NCI-H460 (cell line): Measurements from ENCODE around the gene IFT57. TPM values are rescaled to one million over a fixed set of nuclear protein-coding genes. Genes with fewer than 3 reads are reported as not detected.
"Not testable (repeated sequence)": the region's sequence is repeated elsewhere in the genome, so short reads cannot be mapped to it uniquely, and the experiment has no call there.

ENCODE experiments used
- DNase-seq: peaks from one replicate; pipeline ENCODE4 v3.0.0-alpha.2; 2016; ENCODE audit warnings: low read depth; ENCODE audit errors: extremely low read depth
- polyA plus RNA-seq: library from polyadenylated mRNA; depleted of rRNA; stranded (reverse); fragments of >200 nt; gene quantifications from 2 replicates; pipeline ENCODE4 v1.2.3, GENCODE V29; 2014; cell fraction: nucleus; rRNA removed
- total RNA-seq: library from RNA; depleted of rRNA; stranded (reverse); fragments of >200 nt; shearing (Covaris generic); gene quantifications from 2 replicates; pipeline ENCODE4 v1.2.3, GENCODE V29; 2014; rRNA removed

The IFT57 gene
- total RNA-seq = 35.4 and 44.4 TPM in 2 replicates
- polyA plus RNA-seq = 12.1 and 16.5 TPM in 2 replicates

GRCh38 chr3:108221911-108222852, at the start of gene IFT57:
Gene IFT57 (minus strand): TSS chr3:108222424. CDS start chr3:108222322, 102 bp downstream.
- DNase-seq = peak; percentile 90

GRCh38 chr3:108271626-108272025, 49.4 kb upstream of the IFT57 start:
- DNase-seq = no peak

- not testable (repeated sequence) for DNase-seq
These were observed 46.0 kb upstream of the IFT57 start for GRCh38 chr3:108268235-108268634.

GRCh38 chr3:108264534-108265298, 42.5 kb upstream of the IFT57 start:
- not testable (repeated sequence) for DNase-seq

- no peak for DNase-seq
These were observed 32.9 kb upstream of the IFT57 start for GRCh38 chr3:108255131-108255530.

- DNase-seq = no peak
These were observed 29.6 kb upstream of the IFT57 start for GRCh38 chr3:108251844-108252243.

- no peak for DNase-seq
These were observed 29.0 kb upstream of the IFT57 start for GRCh38 chr3:108251265-108251664.

GRCh38 chr3:108250626-108251025, 28.4 kb upstream of the IFT57 start:
- DNase-seq = no peak

GRCh38 chr3:108243243-108243642, 21.0 kb upstream of the IFT57 start:
- DNase-seq = no peak

- no peak for DNase-seq
These were observed 20.6 kb upstream of the IFT57 start for GRCh38 chr3:108242776-108243175.

- DNase-seq = no peak
These were observed 19.5 kb upstream of the IFT57 start for GRCh38 chr3:108241721-108242120.

- DNase-seq = no peak
These were observed 18.9 kb upstream of the IFT57 start for GRCh38 chr3:108241146-108241545.

GRCh38 chr3:108239082-108239481, 16.9 kb upstream of the IFT57 start:
- DNase-seq = no peak

GRCh38 chr3:108235290-108235689, 13.1 kb upstream of the IFT57 start:
- no peak for DNase-seq

GRCh38 chr3:108234387-108234957, 12.2 kb upstream of the IFT57 start:
- no peak for DNase-seq

GRCh38 chr3:108228286-108228685, 6.1 kb upstream of the IFT57 start:
- DNase-seq = no peak

GRCh38 chr3:108227131-108227530, 4.9 kb upstream of the IFT57 start:
- DNase-seq = no peak

GRCh38 chr3:108225221-108225620, 3.0 kb upstream of the IFT57 start:
- DNase-seq = no peak

GRCh38 chr3:108223928-108224327, 1.7 kb upstream of the IFT57 start:
- no peak for DNase-seq

GRCh38 chr3:108222853-108223565, 785 bp upstream of the IFT57 start:
- DNase-seq = no peak
